Liver (tissue), 9 donors: ENCODE data around the gene COG2. TPM values are rescaled to one million over a fixed set of nuclear protein-coding genes. Genes with fewer than 3 reads are reported as not detected.

Experiments used
- DNase-seq: peaks from one replicate; pipeline ENCODE4 v3.0.0-alpha.2; 2017; ENCODE audit warnings: low spot score
- H3K27ac ChIP-seq, 2 donors: one replicate each; pipeline ENCODE4 v1.7.0; 2013; ENCODE audit warnings: inconsistent platforms in 2 of 2, low read length in 2 of 2, control low read depth in 1 of 2, low read depth in 1 of 2, mild to moderate bottlenecking in 1 of 2
- H3K27me3 ChIP-seq, 4 donors: one replicate each; pipeline versions ENCODE4 v1.6.1 to v1.7.0; 2013; ENCODE audit warnings: low read length in 3 of 4, inconsistent platforms in 1 of 4, mild to moderate bottlenecking in 1 of 4, moderate library complexity in 1 of 4; ENCODE audit not compliant: control insufficient read depth in 4 of 4, insufficient read depth in 4 of 4
- H3K36me3 ChIP-seq, 4 donors: one replicate each; pipeline versions ENCODE4 v1.6.1 to v1.7.0; 2013; ENCODE audit warnings: low read length in 3 of 4, mild to moderate bottlenecking in 3 of 4, low read depth in 1 of 4, moderate library complexity in 1 of 4; ENCODE audit not compliant: control insufficient read depth in 4 of 4, insufficient read depth in 3 of 4
- H3K4me1 ChIP-seq, 4 donors: one replicate each; pipeline versions ENCODE4 v1.6.1 to v1.7.0; 2013; ENCODE audit warnings: low read length in 3 of 4, mild to moderate bottlenecking in 3 of 4, moderate library complexity in 1 of 4; ENCODE audit not compliant: control insufficient read depth in 4 of 4, insufficient read depth in 4 of 4
- H3K4me3 ChIP-seq, 3 donors: one replicate each; pipeline versions ENCODE4 v1.6.1 to v1.7.0; 2013; ENCODE audit warnings: low read length in 3 of 3, control low read depth in 1 of 3, low read depth in 1 of 3, mild to moderate bottlenecking in 1 of 3
- H3K9ac ChIP-seq, 2 donors: one replicate each; pipeline ENCODE4 v1.7.0; 2013; ENCODE audit warnings: low read length in 2 of 2, mild to moderate bottlenecking in 2 of 2, moderate library complexity in 2 of 2, control low read depth in 1 of 2, low read depth in 1 of 2
- H3K9me3 ChIP-seq, 4 donors: one replicate each; pipeline versions ENCODE4 v1.6.1 to v1.7.0; 2013; ENCODE audit warnings: low read length in 3 of 4; ENCODE audit not compliant: control insufficient read depth in 4 of 4
- EGR1 ChIP-seq, 2 donors: IDR thresholded peaks; 2 replicates each; pipeline ENCODE4 v1.6.1; 2016 to 2018; ENCODE audit warnings: antibody characterized with exemption in 2 of 2, low read depth in 2 of 2
- HNF4G ChIP-seq: IDR thresholded peaks from 2 replicates; pipeline ENCODE4 v1.6.1; 2016; ENCODE audit warnings: antibody characterized with exemption
- JUND ChIP-seq, 2 donors: IDR thresholded peaks; 2 replicates each; pipeline ENCODE4 v1.6.1; 2016; ENCODE audit warnings: antibody characterized with exemption in 2 of 2
- NR2F2 ChIP-seq: IDR thresholded peaks from 2 replicates; pipeline ENCODE4 v1.6.1; 2016; ENCODE audit warnings: antibody characterized with exemption
- TAF1 ChIP-seq: conservative IDR thresholded peaks from 2 replicates; pipeline ENCODE4 v1.6.1; 2016; ENCODE audit warnings: antibody characterized with exemption, mild to moderate bottlenecking
- YY1 ChIP-seq: IDR thresholded peaks from 2 replicates; pipeline ENCODE4 v1.6.1; 2016; ENCODE audit warnings: antibody characterized with exemption, mild to moderate bottlenecking
- WGBS: extraction: QIAGEN DNeasy Blood & Tissue Kit; methylation state at CpG from one replicate; pipeline ENCODE4 v1.1.7; 2013; 5-methylcytosine and 5-hydroxymethylcytosine counted together
- polyA plus RNA-seq, 2 donors: library from polyadenylated mRNA; stranded (reverse) in 1 of 2; unstranded in 1 of 2; fragments of 200-250 nt in 1 of 2; fragments of >200 nt in 1 of 2; fragmentation: Nextera tagmentation in 1 of 2; extraction: Ambion mirVana in 1 of 2; gene quantifications; one replicate each; pipeline versions ENCODE4 v1.2.1 to v1.2.3, GENCODE V29; 2013 to 2015
- total RNA-seq, 2 donors: library from RNA; depleted of rRNA; stranded (reverse); fragments of >200 nt; gene quantifications; one replicate each; pipeline ENCODE4 v1.2.3, GENCODE V29; 2014
- TF ChIP-seq, protein P1 (sequence below): IDR thresholded peaks from 2 replicates; pipeline ENCODE4 v1.6.1; 2016; ENCODE audit warnings: antibody characterized with exemption, mild to moderate bottlenecking
- TF ChIP-seq, protein P2 (sequence below): IDR thresholded peaks from 2 replicates; pipeline ENCODE4 v1.6.1; 2016; ENCODE audit warnings: antibody characterized with exemption
- donor health status: healthy.
- donor health status: healthy.
- donor health status: healthy.
- donor health status: healthy.
- donor health status: healthy.

Gene COG2
- total and polyA plus RNA-seq, 4 donors = 6.4 to 16.1 (median 14.3) TPM

DNA sequence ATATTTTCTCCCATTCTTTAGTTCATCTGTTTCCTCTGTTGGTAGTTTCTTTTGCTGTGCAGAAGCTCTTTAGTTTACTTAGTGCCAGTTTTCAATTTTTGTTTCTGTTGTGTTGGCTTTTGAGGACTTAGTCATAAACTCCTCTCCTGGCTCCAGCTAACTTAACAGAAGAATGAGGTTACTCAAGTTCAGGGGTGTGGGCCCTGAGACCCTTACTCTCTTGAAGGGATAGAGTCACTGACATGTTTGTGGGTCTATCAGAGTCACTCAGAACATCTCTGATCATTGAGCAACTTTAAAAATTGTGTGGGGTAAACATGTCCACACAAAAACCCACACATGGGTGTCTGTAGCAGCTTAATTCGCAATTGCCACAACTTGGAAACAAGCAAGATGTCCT lies 57.4 kb downstream of the COG2 start (continued):
- TF ChIP-seq YY1 = no peak

DNA sequence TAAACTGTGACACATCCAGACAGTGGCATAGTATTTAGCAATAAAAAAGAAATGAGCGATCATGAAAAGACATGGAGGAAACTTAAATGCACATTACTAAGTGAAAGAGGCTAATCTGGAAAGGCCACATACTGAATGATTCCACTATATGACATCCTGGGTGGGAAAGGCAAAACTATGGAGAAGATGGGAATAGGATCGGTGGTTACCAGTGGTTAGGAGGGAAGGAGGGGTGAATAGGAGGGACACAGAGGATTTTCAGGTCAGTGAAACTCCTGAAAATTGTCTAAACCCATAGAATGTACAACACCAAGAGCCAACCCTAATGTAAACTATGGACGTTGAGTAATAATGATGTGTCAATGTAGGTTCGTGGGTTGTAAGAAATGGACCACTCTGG lies 57.9 kb downstream of the COG2 start:
- H3K9ac ChIP-seq = no peak overlapping the region
- no peak for DNase-seq

DNA sequence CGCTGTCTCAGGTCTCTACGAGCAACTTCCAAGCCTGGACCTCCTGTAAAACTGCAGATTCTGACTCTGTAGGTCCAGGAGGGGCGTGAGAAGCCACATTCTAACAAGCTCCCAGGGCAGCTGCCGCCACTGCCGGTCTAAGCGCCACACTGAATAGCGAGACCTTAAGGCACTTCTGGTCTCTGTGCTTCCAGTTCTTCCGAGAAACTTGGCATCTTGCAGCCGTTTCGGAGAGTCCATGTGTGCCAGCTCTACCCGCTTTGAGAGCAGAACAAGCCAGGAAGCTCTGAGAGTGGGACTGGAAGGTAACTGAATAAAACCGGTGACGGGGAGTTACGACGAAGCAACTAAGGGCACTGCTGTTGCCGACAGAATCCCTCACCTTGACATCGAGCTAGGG lies 59.2 kb downstream of the COG2 start:
- Histone ChIP-seq H3K27me3 (no peaks in the 10 kb centered on the region), H3K9ac (no peak overlapping the region), H3K9me3 (no peaks in the 10 kb centered on the region), H3K4me1 (peaks cover 0 to 9% (median 4%) of the 10 kb centered on the region in 4 donors), H3K36me3 (peaks cover 10 to 47% (median 31%) of the 10 kb centered on the region in 4 donors), H3K27ac (no peak overlapping the region), H3K4me3 (no peak overlapping the region)
- WGBS = 90% methylated on average over 17 of the region's 17 CpGs
- no peak for DNase-seq
- TF ChIP-seq JUND (IDR thresholded peaks at IDR 0.05) (no peak), HNF4G (no peak), EGR1 (IDR thresholded peaks at IDR 0.05; ENCODE audit: low read depth in 2 of 2) (no peak), TAF1 (no peak)
- TF ChIP-seq, protein P1, sequence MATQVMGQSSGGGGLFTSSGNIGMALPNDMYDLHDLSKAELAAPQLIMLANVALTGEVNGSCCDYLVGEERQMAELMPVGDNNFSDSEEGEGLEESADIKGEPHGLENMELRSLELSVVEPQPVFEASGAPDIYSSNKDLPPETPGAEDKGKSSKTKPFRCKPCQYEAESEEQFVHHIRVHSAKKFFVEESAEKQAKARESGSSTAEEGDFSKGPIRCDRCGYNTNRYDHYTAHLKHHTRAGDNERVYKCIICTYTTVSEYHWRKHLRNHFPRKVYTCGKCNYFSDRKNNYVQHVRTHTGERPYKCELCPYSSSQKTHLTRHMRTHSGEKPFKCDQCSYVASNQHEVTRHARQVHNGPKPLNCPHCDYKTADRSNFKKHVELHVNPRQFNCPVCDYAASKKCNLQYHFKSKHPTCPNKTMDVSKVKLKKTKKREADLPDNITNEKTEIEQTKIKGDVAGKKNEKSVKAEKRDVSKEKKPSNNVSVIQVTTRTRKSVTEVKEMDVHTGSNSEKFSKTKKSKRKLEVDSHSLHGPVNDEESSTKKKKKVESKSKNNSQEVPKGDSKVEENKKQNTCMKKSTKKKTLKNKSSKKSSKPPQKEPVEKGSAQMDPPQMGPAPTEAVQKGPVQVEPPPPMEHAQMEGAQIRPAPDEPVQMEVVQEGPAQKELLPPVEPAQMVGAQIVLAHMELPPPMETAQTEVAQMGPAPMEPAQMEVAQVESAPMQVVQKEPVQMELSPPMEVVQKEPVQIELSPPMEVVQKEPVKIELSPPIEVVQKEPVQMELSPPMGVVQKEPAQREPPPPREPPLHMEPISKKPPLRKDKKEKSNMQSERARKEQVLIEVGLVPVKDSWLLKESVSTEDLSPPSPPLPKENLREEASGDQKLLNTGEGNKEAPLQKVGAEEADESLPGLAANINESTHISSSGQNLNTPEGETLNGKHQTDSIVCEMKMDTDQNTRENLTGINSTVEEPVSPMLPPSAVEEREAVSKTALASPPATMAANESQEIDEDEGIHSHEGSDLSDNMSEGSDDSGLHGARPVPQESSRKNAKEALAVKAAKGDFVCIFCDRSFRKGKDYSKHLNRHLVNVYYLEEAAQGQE = no peak
- TF ChIP-seq, protein P2, sequence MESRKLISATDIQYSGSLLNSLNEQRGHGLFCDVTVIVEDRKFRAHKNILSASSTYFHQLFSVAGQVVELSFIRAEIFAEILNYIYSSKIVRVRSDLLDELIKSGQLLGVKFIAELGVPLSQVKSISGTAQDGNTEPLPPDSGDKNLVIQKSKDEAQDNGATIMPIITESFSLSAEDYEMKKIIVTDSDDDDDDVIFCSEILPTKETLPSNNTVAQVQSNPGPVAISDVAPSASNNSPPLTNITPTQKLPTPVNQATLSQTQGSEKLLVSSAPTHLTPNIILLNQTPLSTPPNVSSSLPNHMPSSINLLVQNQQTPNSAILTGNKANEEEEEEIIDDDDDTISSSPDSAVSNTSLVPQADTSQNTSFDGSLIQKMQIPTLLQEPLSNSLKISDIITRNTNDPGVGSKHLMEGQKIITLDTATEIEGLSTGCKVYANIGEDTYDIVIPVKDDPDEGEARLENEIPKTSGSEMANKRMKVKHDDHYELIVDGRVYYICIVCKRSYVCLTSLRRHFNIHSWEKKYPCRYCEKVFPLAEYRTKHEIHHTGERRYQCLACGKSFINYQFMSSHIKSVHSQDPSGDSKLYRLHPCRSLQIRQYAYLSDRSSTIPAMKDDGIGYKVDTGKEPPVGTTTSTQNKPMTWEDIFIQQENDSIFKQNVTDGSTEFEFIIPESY = no peak

More for the DNA sequence above, 57.9 kb downstream of the COG2 start:
- Histone ChIP-seq H3K36me3 (peaks cover 6 to 36% (median 26%) of the 10 kb centered on the region in 4 donors), H3K27me3 (no peaks in the 10 kb centered on the region), H3K9me3 (no peaks in the 10 kb centered on the region), H3K4me3 (no peak overlapping the region), H3K4me1 (peaks cover 0 to 5% (median 3%) of the 10 kb centered on the region in 4 donors), H3K27ac (no peak overlapping the region)
- 66% methylated on average over 4 of the region's 4 CpGs for WGBS
- TF ChIP-seq NR2F2 = peak; percentile 40
- TF ChIP-seq, protein P1 = no peak
